ENCODE results near the gene PRUNE2. TPM values are rescaled to one million over a fixed set of nuclear protein-coding genes. Genes with fewer than 3 reads are reported as not detected.
A peak's percentile ranks its signal among the peaks of the same experiment; 100 is the strongest.

Gene PRUNE2
- total RNA-seq, 4 donors from 2014 or later, result 3.7 to 7.8 (median 4.9) TPM

GRCh38 chr9:76818271-76818670 is 87.6 kb downstream of the PRUNE2 start:
- intact Hi-C loops (cut with DNase I), result loop anchor here (10.0 kb wide), 1 partner anchor 177 kb away; no protein-coding TSS in a partner anchor
- Histone ChIP-seq H3K9me3 (no peaks in the 10 kb centered on the region), H3K27ac (no peak overlapping the region), H3K4me3 (replicated peaks in 1 of 3) (no peak overlapping the region), H3K36me3 (no peaks in the 10 kb centered on the region), H3K4me1 (peaks cover 0 to 6% of the 10 kb centered on the region in 2 donors), H3K27me3 (no peaks in the 10 kb centered on the region)
- WGBS, 2 donors, result 63 to 65% methylated on average over 4 of the region's 4 CpGs
- DNase-seq, result peak in 1 of 2 donors; percentile 4
- no peak for TF ChIP-seq POLR2A (IDR thresholded peaks at IDR 0.05)
- no peak for TF ChIP-seq CTCF (IDR thresholded peaks at IDR 0.05)

GRCh38 chr9:76817489-76817888 is 88.4 kb downstream of the PRUNE2 start:
- peaks cover 0 to 6% of the 10 kb centered on the region in 2 donors for H3K4me1 ChIP-seq
- no peaks in the 10 kb centered on the region for H3K27me3 ChIP-seq
- WGBS, 2 donors, result 81 to 94% methylated on average over 1 of the region's 1 CpG
- TF ChIP-seq CTCF (IDR thresholded peaks at IDR 0.05) (no peak), POLR2A (IDR thresholded peaks at IDR 0.05) (no peak)
- intact Hi-C loops (cut with DNase I), result loop anchor here (10.0 kb wide), 1 partner anchor 177 kb away; no protein-coding TSS in a partner anchor
- H3K36me3 ChIP-seq, result no peaks in the 10 kb centered on the region
- DNase-seq, result no peak
- H3K9me3 ChIP-seq, result no peaks in the 10 kb centered on the region
- H3K4me3 ChIP-seq (replicated peaks in 1 of 3), result no peak overlapping the region
- no peak overlapping the region for H3K27ac ChIP-seq

- Histone ChIP-seq H3K27me3 (no peaks in the 10 kb centered on the region), H3K4me3 (replicated peaks in 1 of 3) (no peak overlapping the region), H3K36me3 (no peaks in the 10 kb centered on the region), H3K4me1 (peaks cover 0 to 1% of the 10 kb centered on the region in 2 donors), H3K27ac (no peak overlapping the region), H3K9me3 (no peaks in the 10 kb centered on the region)
- intact Hi-C loops (cut with DNase I), result loop anchor here (5.0 to 10.0 kb wide), 2 partner anchors 182 to 340 kb away; no protein-coding TSS in a partner anchor
- 81% methylated on average over 6 of the region's 6 CpGs for WGBS, 2 donors
- DNase-seq, result no peak
- TF ChIP-seq CTCF (IDR thresholded peaks at IDR 0.05) (no peak), POLR2A (IDR thresholded peaks at IDR 0.05) (no peak)
These were observed 93.3 kb downstream of the PRUNE2 start for GRCh38 chr9:76812591-76812990.

- Histone ChIP-seq H3K4me1 (no peaks in the 10 kb centered on the region), H3K4me3 (replicated peaks in 1 of 3) (no peak overlapping the region), H3K27ac (no peak overlapping the region), H3K27me3 (no peaks in the 10 kb centered on the region), H3K36me3 (no peaks in the 10 kb centered on the region), H3K9me3 (no peaks in the 10 kb centered on the region)
- WGBS, 2 donors, result 19 to 29% methylated on average over 2 of the region's 2 CpGs
- DNase-seq, result peak; percentile 35 to 42
- intact Hi-C loops (cut with DNase I), result loop anchor here (5.0 to 10.0 kb wide), 2 partner anchors 184 to 342 kb away; no protein-coding TSS in a partner anchor
- TF ChIP-seq CTCF (IDR thresholded peaks at IDR 0.05) (peak; percentile 37 to 91 (median 72)), POLR2A (IDR thresholded peaks at IDR 0.05) (no peak)
These were observed 95.4 kb downstream of the PRUNE2 start for GRCh38 chr9:76810377-76810957.

- TF ChIP-seq POLR2A (IDR thresholded peaks at IDR 0.05) (no peak), CTCF (IDR thresholded peaks at IDR 0.05) (no peak)
- Histone ChIP-seq H3K4me3 (replicated peaks in 1 of 3) (no peak overlapping the region), H3K36me3 (no peaks in the 10 kb centered on the region), H3K9me3 (no peaks in the 10 kb centered on the region), H3K4me1 (no peaks in the 10 kb centered on the region), H3K27me3 (no peaks in the 10 kb centered on the region), H3K27ac (no peak overlapping the region)
- no peak for DNase-seq
- 57 to 61% methylated on average over 5 of the region's 5 CpGs for WGBS, 2 donors
- intact Hi-C loops (cut with DNase I), result no loop called here
These were observed 97.3 kb downstream of the PRUNE2 start for GRCh38 chr9:76808636-76809035.
